HepG2 (cell line): ENCODE data around the gene SYN1. TPM values are rescaled to one million over a fixed set of nuclear protein-coding genes. Genes with fewer than 3 reads are reported as not detected.

Experiments used
- ATAC-seq: fragments of 200-7000 bp; cut with Tn5 transposase; 3 replicates; pipeline ENCODE4 v1.9.1; 2020; ENCODE audit warnings: mild to moderate bottlenecking, moderate library complexity
- BruUV-seq: library from RNA; stranded (reverse); fragments of 400-500 nt; replicated peaks from 2 replicates; lab custom pipeline; 2021; lab: Mats Ljungman, UMichigan
- CTCF ChIA-PET: fragments of 300-600 bp; formaldehyde crosslinking; extraction: SDS; loops from one replicate; lab custom pipeline; 2021; ENCODE audit warnings: low total read pairs, inconsistent platforms, low intra/inter-chr PET ratio; lab: Yijun Ruan, JAX
- POLR2A ChIA-PET: fragments of 350-600 bp; sonication (Branson Sonifier 250); formaldehyde crosslinking; loops from one replicate; lab custom pipeline; 2020; ENCODE audit warnings: antibody characterized with exemption, inconsistent platforms; lab: Yijun Ruan, JAX
- DNase-seq: peaks from one replicate; pipeline ENCODE4 v3.0.0-alpha.2; 2015; ENCODE audit warnings: low spot score
- FAIRE-seq: peaks from 3 replicates; lab custom pipeline; 2011; peaks lifted over from hg19 to GRCh38; lab: Jason Lieb, UNC
- H2AFZ ChIP-seq: one replicate; pipeline ENCODE4 v1.6.1; 2011; ENCODE audit warnings: low read length, inconsistent platforms
- H3K27ac ChIP-seq: fragments of 300-600 bp; 3 replicates; pipeline ENCODE4 v1.8.0; 2011; ENCODE audit warnings: mixed run types, mild to moderate bottlenecking, mixed read lengths, low read length, inconsistent platforms; ENCODE audit not compliant: insufficient read depth; ENCODE audit errors: extremely low read length
- H3K27me3 ChIP-seq, 2 experiments: fragments of 200-600 bp in 1 of 2; 2 replicates in 1 of 2; 3 replicates in 1 of 2; pipeline versions ENCODE4 v1.6.0 to v1.8.0; 2011; ENCODE audit warnings: low read length in 2 of 2, mild to moderate bottlenecking in 2 of 2, moderate library complexity in 2 of 2, inconsistent platforms in 1 of 2; ENCODE audit not compliant: insufficient read depth in 2 of 2, control insufficient read depth in 1 of 2
- H3K36me3 ChIP-seq, 2 experiments: fragments of 200-600 bp in 1 of 2; replicated peaks in 1 of 2; 2 replicates in 1 of 2; 3 replicates in 1 of 2; pipeline versions ENCODE4 v1.5.1 to v1.8.0; 2011; ENCODE audit warnings: low read length in 2 of 2, inconsistent platforms in 1 of 2; ENCODE audit not compliant: insufficient read depth in 2 of 2, control insufficient read depth in 1 of 2
- H3K4me1 ChIP-seq: 2 replicates; pipeline ENCODE4 v1.5.1; 2012; ENCODE audit warnings: low read length, inconsistent platforms; ENCODE audit not compliant: insufficient read depth
- H3K4me2 ChIP-seq: 2 replicates; pipeline ENCODE4 v1.6.0; 2011; ENCODE audit warnings: low read depth, low read length, inconsistent platforms
- H3K4me3 ChIP-seq, 3 experiments: fragments of 200-600 bp in 1 of 3; sonication (generic), shearing (Covaris generic) in 1 of 3; replicated peaks in 1 of 3; 2 replicates each; pipeline ENCODE4 v1.5.1; 2011 to 2016; ENCODE audit warnings: low read length in 3 of 3, inconsistent platforms in 2 of 3, low read depth in 2 of 3, mild to moderate bottlenecking in 2 of 3, control low read depth in 1 of 3, mixed read lengths in 1 of 3; ENCODE audit not compliant: insufficient read depth in 1 of 3
- H3K79me2 ChIP-seq: one replicate; pipeline ENCODE4 v1.6.1; 2011; ENCODE audit warnings: low read length, inconsistent platforms; ENCODE audit not compliant: insufficient read depth
- H3K9ac ChIP-seq: 2 replicates; pipeline ENCODE4 v1.6.0; 2011; ENCODE audit warnings: mild to moderate bottlenecking, low read depth, low read length, inconsistent platforms; ENCODE audit not compliant: insufficient read depth
- H3K9me3 ChIP-seq: 2 replicates; pipeline ENCODE4 v1.5.1; 2012; ENCODE audit warnings: mild to moderate bottlenecking, low read length
- H4K20me1 ChIP-seq: 2 replicates; pipeline ENCODE4 v1.6.0; 2011; ENCODE audit warnings: inconsistent platforms, mild to moderate bottlenecking, low read length, moderate library complexity; ENCODE audit not compliant: insufficient read depth
- AKAP8 ChIP-seq: sonication (generic); formaldehyde crosslinking; IDR thresholded peaks from 2 replicates; pipeline ENCODE4 v1.5.1; 2020; ENCODE audit warnings: mild to moderate bottlenecking, missing genetic modification reagents
- IKZF4 ChIP-seq: sonication (generic); formaldehyde crosslinking; IDR thresholded peaks from 2 replicates; pipeline ENCODE4 v1.5.1; 2020; ENCODE audit warnings: borderline replicate concordance, mild to moderate bottlenecking, low read depth, missing genetic modification reagents; ENCODE audit errors: not compliant biosample characterization
- MAFK ChIP-seq, 2 experiments: IDR thresholded peaks in 1 of 2; conservative IDR thresholded peaks in 1 of 2; 2 replicates each; pipeline ENCODE4 v1.6.1; 2011; ENCODE audit warnings: improper control_type of control experiment in 2 of 2, low read length in 2 of 2
- SSRP1 ChIP-seq: IDR thresholded peaks from 2 replicates; pipeline ENCODE4 v1.6.1; 2016; ENCODE audit warnings: control low read depth
- TCF12 ChIP-seq, 2 experiments: fragments of 450-650 bp in 1 of 2; sonication (generic) in 1 of 2; formaldehyde crosslinking in 1 of 2; IDR thresholded peaks; 2 replicates each; pipeline versions ENCODE4 v1.6.1 to v1.8.0; 2017 to 2022; ENCODE audit warnings: antibody characterized with exemption in 1 of 2, mild to moderate bottlenecking in 1 of 2, missing genetic modification reagents in 1 of 2, moderate library complexity in 1 of 2
- ZNF496 ChIP-seq: sonication (generic); formaldehyde crosslinking; IDR thresholded peaks from 2 replicates; pipeline ENCODE4 v1.8.1; 2023; ENCODE audit warnings: mild to moderate bottlenecking, moderate library complexity, missing genetic modification reagents; ENCODE audit not compliant: insufficient replicate concordance
- WGBS: methylation state at CpG from one replicate; pipeline ENCODE4 v1.1.6; 2017; ENCODE audit warnings: low lambda C conversion rate; 5-methylcytosine and 5-hydroxymethylcytosine counted together
- in situ Hi-C: cut with HindIII; loops from 2 replicates; pipeline ENCODE4 v1.10.0; 2017; ENCODE audit warnings: low pct_unique_long_range_greater_than_20kb; ENCODE audit not compliant: extremely low pct_ligation_motif_present
- intact Hi-C: fragments of 100-400 bp; cut with micrococcal nuclease; formaldehyde crosslinking; loops from one replicate; pipeline ENCODE4 v1.10.0; 2022; ENCODE audit not compliant: unreplicated experiment
- polyA plus RNA-seq, 8 experiments: library from polyadenylated mRNA; depleted of rRNA in 3 of 8; stranded (reverse) in 7 of 8; unstranded in 1 of 8; fragments of >200 nt; fragmentation: Illumina TruSeq in 4 of 8; extraction: Trizol in 4 of 8; gene quantifications; 2 replicates each; pipeline versions ENCODE4 v1.2.1 to v1.2.3, GENCODE V29; 2011 to 2016; ENCODE audit warnings: low read depth in 4 of 8, missing spikeins in 1 of 8, mixed read lengths in 1 of 8; ENCODE audit not compliant: insufficient read depth in 1 of 8
- total RNA-seq, 5 experiments: library from RNA; depleted of rRNA; stranded (reverse); fragments of >200 nt; fragmentation: Illumina TruSeq; extraction: Trizol; gene quantifications; 2 replicates each; pipeline ENCODE4 v1.2.3, GENCODE V29; 2016; ENCODE audit warnings: low read depth in 1 of 5
- TF ChIP-seq, protein P1 (sequence below): sonication (generic); formaldehyde crosslinking; IDR thresholded peaks from 2 replicates; pipeline ENCODE4 v1.4.0; 2020; ENCODE audit warnings: missing genetic modification reagents
- TF ChIP-seq, protein P2 (sequence below): sonication (generic); formaldehyde crosslinking; IDR thresholded peaks from 2 replicates; pipeline ENCODE4 v1.4.0; 2020; ENCODE audit warnings: mild to moderate bottlenecking, low read depth, missing genetic modification reagents
- TF ChIP-seq, protein P3 (sequence below), 2 experiments: sonication (generic) in 1 of 2; formaldehyde crosslinking in 1 of 2; IDR thresholded peaks; 2 replicates each; pipeline versions ENCODE4 v1.6.1 to v1.9.0; 2014 to 2022; ENCODE audit warnings: antibody characterized with exemption in 1 of 2, borderline replicate concordance in 1 of 2, inconsistent platforms in 1 of 2, low read depth in 1 of 2, missing genetic modification reagents in 1 of 2
- TF ChIP-seq, protein P4 (sequence below): sonication (generic); formaldehyde crosslinking; IDR thresholded peaks from 2 replicates; pipeline ENCODE4 v1.9.0; 2022; ENCODE audit warnings: missing genetic modification reagents, mild to moderate bottlenecking, borderline replicate concordance

The SYN1 gene
- total and polyA plus RNA-seq, 2 of the 13 experiments (the other 11 are each of a cell fraction or from before 2014, with no cell fraction given), result not detected

DNA sequence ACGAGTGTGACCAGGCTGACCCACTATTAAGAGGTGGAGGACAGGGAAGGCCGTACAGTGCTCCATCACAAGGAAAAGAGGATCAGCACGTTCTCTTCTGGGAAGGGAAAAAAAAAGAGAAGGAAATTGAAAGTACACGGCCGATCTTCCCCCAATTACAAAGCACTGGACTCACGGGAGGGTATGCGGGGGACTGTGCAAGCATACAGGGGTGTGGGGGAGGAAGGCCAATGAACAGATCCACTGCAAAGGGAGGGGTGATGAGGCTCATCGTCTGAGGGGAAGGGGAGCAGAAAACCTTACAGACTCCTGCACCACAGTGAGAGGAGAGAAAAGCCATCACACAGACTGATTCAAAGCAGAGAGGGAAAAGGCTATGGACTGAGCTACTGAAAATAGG lies 29.6 kb upstream of the SYN1 start (continued):
- TF ChIP-seq, protein P1, sequence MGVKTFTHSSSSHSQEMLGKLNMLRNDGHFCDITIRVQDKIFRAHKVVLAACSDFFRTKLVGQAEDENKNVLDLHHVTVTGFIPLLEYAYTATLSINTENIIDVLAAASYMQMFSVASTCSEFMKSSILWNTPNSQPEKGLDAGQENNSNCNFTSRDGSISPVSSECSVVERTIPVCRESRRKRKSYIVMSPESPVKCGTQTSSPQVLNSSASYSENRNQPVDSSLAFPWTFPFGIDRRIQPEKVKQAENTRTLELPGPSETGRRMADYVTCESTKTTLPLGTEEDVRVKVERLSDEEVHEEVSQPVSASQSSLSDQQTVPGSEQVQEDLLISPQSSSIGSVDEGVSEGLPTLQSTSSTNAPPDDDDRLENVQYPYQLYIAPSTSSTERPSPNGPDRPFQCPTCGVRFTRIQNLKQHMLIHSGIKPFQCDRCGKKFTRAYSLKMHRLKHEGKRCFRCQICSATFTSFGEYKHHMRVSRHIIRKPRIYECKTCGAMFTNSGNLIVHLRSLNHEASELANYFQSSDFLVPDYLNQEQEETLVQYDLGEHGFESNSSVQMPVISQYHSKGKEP, result no peak
- TF ChIP-seq ZNF496 (CRISPR knock-in tag), result no peak
- TF ChIP-seq IKZF4, result no peak
- TF ChIP-seq AKAP8 (CRISPR knock-in tag), result no peak
- TF ChIP-seq, protein P2, sequence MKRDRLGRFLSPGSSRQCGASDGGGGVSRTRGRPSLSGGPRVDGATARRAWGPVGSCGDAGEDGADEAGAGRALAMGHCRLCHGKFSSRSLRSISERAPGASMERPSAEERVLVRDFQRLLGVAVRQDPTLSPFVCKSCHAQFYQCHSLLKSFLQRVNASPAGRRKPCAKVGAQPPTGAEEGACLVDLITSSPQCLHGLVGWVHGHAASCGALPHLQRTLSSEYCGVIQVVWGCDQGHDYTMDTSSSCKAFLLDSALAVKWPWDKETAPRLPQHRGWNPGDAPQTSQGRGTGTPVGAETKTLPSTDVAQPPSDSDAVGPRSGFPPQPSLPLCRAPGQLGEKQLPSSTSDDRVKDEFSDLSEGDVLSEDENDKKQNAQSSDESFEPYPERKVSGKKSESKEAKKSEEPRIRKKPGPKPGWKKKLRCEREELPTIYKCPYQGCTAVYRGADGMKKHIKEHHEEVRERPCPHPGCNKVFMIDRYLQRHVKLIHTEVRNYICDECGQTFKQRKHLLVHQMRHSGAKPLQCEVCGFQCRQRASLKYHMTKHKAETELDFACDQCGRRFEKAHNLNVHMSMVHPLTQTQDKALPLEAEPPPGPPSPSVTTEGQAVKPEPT (CRISPR knock-in tag), result no peak

DNA sequence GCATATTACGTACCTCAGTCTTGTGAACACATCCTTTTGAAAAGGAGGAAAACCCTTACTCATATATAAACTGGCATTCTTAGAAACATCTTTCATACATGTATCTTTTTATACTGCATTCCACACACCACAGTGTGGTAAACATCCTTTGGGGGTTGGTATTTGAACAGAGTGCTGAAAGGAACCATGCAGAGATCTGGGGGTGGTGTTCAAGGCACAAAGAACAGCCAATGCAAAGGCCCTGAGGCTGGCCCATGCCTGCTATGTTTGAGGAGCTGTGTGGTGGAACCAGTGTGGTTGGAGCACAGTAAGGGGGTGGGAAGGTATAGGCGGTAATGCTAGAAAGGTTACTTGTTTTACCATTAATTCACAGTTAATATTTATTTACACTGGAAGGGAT lies 28.7 kb upstream of the SYN1 start:
- intact Hi-C loops, result no loop called here
- CTCF ChIA-PET, result no interaction called here

More for the DNA sequence above, 28.7 kb upstream of the SYN1 start:
- Histone ChIP-seq H3K9me3 (no peaks in the 10 kb centered on the region), H4K20me1 (no peaks in the 10 kb centered on the region), H3K9ac (no peak overlapping the region), H2AFZ (no peak overlapping the region)
- FAIRE-seq (no peak), DNase-seq (no peak)
- TF ChIP-seq, protein P3, sequence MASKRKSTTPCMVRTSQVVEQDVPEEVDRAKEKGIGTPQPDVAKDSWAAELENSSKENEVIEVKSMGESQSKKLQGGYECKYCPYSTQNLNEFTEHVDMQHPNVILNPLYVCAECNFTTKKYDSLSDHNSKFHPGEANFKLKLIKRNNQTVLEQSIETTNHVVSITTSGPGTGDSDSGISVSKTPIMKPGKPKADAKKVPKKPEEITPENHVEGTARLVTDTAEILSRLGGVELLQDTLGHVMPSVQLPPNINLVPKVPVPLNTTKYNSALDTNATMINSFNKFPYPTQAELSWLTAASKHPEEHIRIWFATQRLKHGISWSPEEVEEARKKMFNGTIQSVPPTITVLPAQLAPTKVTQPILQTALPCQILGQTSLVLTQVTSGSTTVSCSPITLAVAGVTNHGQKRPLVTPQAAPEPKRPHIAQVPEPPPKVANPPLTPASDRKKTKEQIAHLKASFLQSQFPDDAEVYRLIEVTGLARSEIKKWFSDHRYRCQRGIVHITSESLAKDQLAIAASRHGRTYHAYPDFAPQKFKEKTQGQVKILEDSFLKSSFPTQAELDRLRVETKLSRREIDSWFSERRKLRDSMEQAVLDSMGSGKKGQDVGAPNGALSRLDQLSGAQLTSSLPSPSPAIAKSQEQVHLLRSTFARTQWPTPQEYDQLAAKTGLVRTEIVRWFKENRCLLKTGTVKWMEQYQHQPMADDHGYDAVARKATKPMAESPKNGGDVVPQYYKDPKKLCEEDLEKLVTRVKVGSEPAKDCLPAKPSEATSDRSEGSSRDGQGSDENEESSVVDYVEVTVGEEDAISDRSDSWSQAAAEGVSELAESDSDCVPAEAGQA (IDR thresholded peaks at IDR 0.05; ENCODE audit: low read depth), result no peak
- TF ChIP-seq, protein P3 (CRISPR knock-in tag; IDR thresholded peaks at IDR 0.05; ENCODE audit: borderline replicate concordance), result no peak
- TF ChIP-seq SSRP1 (CRISPR knock-in tag), result no peak
- TF ChIP-seq MAFK (conservative IDR thresholded peaks at IDR 0.05 in 1 of 2, IDR thresholded peaks at IDR 0.05 in 1 of 2; ENCODE audit: low read length in 2 of 2), result no peak
- TF ChIP-seq, protein P4, sequence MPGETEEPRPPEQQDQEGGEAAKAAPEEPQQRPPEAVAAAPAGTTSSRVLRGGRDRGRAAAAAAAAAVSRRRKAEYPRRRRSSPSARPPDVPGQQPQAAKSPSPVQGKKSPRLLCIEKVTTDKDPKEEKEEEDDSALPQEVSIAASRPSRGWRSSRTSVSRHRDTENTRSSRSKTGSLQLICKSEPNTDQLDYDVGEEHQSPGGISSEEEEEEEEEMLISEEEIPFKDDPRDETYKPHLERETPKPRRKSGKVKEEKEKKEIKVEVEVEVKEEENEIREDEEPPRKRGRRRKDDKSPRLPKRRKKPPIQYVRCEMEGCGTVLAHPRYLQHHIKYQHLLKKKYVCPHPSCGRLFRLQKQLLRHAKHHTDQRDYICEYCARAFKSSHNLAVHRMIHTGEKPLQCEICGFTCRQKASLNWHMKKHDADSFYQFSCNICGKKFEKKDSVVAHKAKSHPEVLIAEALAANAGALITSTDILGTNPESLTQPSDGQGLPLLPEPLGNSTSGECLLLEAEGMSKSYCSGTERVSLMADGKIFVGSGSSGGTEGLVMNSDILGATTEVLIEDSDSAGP (CRISPR knock-in tag), result no peak
- TF ChIP-seq TCF12 (IDR thresholded peaks at IDR 0.05), result no peak
- no peak for TF ChIP-seq TCF12 (CRISPR knock-in tag; IDR thresholded peaks at IDR 0.05)
- TF ChIP-seq, all 625 proteins: peak for 0
- Histone ChIP-seq H3K27ac (no peak overlapping the region), H3K36me3 (peaks cover 0 to 4% of the 10 kb centered on the region in 2 experiments; a peak in 3 of 5 replicates), H3K79me2 (peaks cover 2% of the 10 kb centered on the region), H3K4me3 (no peak overlapping the region), H3K27me3 (no peaks in the 10 kb centered on the region), H3K4me2 (no peak overlapping the region), H3K4me1 (no peaks in the 10 kb centered on the region)
- whole genome bisulfite sequencing, result 94% methylated on average over 2 of the region's 2 CpGs
- no TSS peak for BruUV-seq
- POLR2A ChIA-PET, result no interaction called here
- in situ Hi-C loops, result no loop called here
- ATAC-seq, result no peak
